GM12874 (cell line): ENCODE data around the gene DDAH1.

ENCODE experiments used
- CTCF ChIP-seq: IDR thresholded peaks from 2 replicates; pipeline ENCODE4 v1.5.1; 2011; ENCODE audit warnings: low read depth, mild to moderate bottlenecking, control low read depth, low read length, moderate library complexity; ENCODE audit not compliant: insufficient read depth

Gene DDAH1

GRCh38 chr1:85459290-85459689, 5.7 kb downstream of the DDAH1 start:
- TF ChIP-seq CTCF, result no peak

GRCh38 chr1:85454214-85454613, 10.7 kb downstream of the DDAH1 start:
- TF ChIP-seq CTCF, result no peak

GRCh38 chr1:85453640-85454194, 11.2 kb downstream of the DDAH1 start:
- TF ChIP-seq CTCF, result no peak

GRCh38 chr1:85452948-85453347, 12.0 kb downstream of the DDAH1 start:
- no peak for TF ChIP-seq CTCF

- TF ChIP-seq CTCF, result no peak
These were observed 13.6 kb downstream of the DDAH1 start for GRCh38 chr1:85451236-85451830.

- TF ChIP-seq CTCF, result no peak
These were observed 14.1 kb downstream of the DDAH1 start for GRCh38 chr1:85450832-85451231.

GRCh38 chr1:85449356-85449755, 15.6 kb downstream of the DDAH1 start:
- no peak for TF ChIP-seq CTCF
